DND-41 (cell line): ENCODE measurements around the gene FAM83C.
A peak's percentile ranks its signal among the peaks of the same experiment; 100 is the strongest.

ENCODE experiments used
- ATAC-seq: fragments of 200-7000 bp; cut with Tn5 transposase; 3 replicates; pipeline ENCODE4 v1.9.1; 2021; ENCODE audit warnings: low read depth; ENCODE audit not compliant: insufficient read depth
- DNase-seq: peaks from one replicate; pipeline ENCODE4 v3.0.0-alpha.2; 2020
- H2AFZ ChIP-seq: 2 replicates; pipeline ENCODE4 v1.6.0; 2012; ENCODE audit warnings: low read depth, low read length
- H3K27ac ChIP-seq: 2 replicates; pipeline ENCODE4 v1.5.1; 2012; ENCODE audit warnings: low read length, inconsistent platforms
- H3K27me3 ChIP-seq: fragments of 200-600 bp; sonication (generic); 2 replicates; pipeline ENCODE4 v1.6.0; 2012; ENCODE audit warnings: low read length, mild to moderate bottlenecking, inconsistent platforms; ENCODE audit not compliant: insufficient read depth, poor library complexity
- H3K36me3 ChIP-seq: 2 replicates; pipeline ENCODE4 v1.5.1; 2012; ENCODE audit warnings: low read length, inconsistent platforms; ENCODE audit not compliant: insufficient read depth
- H3K4me1 ChIP-seq: 2 replicates; pipeline ENCODE4 v1.5.1; 2012; ENCODE audit warnings: mild to moderate bottlenecking, low read length; ENCODE audit not compliant: insufficient read depth
- H3K4me2 ChIP-seq: 2 replicates; pipeline ENCODE4 v1.6.0; 2012; ENCODE audit warnings: mild to moderate bottlenecking, moderate library complexity, low read length, inconsistent platforms; ENCODE audit not compliant: insufficient read depth
- H3K4me3 ChIP-seq, 2 experiments: fragments of 200-600 bp in 1 of 2; shearing (Covaris generic) in 1 of 2; 2 replicates each; pipeline ENCODE4 v1.5.1; 2012 to 2016; ENCODE audit warnings: inconsistent platforms in 2 of 2, low read length in 2 of 2, mild to moderate bottlenecking in 2 of 2, low read depth in 1 of 2, moderate library complexity in 1 of 2
- H3K79me2 ChIP-seq: 2 replicates; pipeline ENCODE4 v1.6.0; 2012; ENCODE audit warnings: low read length, inconsistent platforms; ENCODE audit not compliant: insufficient read depth
- H3K9ac ChIP-seq: 2 replicates; pipeline ENCODE4 v1.6.0; 2012; ENCODE audit warnings: low read depth, mild to moderate bottlenecking, inconsistent platforms, low read length, moderate library complexity
- H3K9me3 ChIP-seq: 2 replicates; pipeline ENCODE4 v1.5.1; 2012; ENCODE audit warnings: low read length, moderate library complexity, mild to moderate bottlenecking, inconsistent platforms; ENCODE audit not compliant: insufficient read depth, severe bottlenecking
- H4K20me1 ChIP-seq: 2 replicates; pipeline ENCODE4 v1.6.0; 2012; ENCODE audit warnings: low read length; ENCODE audit not compliant: insufficient read depth
- EZH2 ChIP-seq: IDR thresholded peaks from 3 replicates; pipeline ENCODE4 v1.6.1; 2012; ENCODE audit warnings: borderline replicate concordance, low read depth, mild to moderate bottlenecking, moderate library complexity, low read length, inconsistent platforms; ENCODE audit not compliant: severe bottlenecking
- TF ChIP-seq, protein P1 (sequence below): IDR thresholded peaks from 2 replicates; pipeline ENCODE4 v1.5.1; 2012; ENCODE audit warnings: borderline replicate concordance, low read length, moderate library complexity, mild to moderate bottlenecking; ENCODE audit not compliant: poor library complexity, severe bottlenecking; ENCODE audit errors: extremely low read depth

FAM83C gene

DNA sequence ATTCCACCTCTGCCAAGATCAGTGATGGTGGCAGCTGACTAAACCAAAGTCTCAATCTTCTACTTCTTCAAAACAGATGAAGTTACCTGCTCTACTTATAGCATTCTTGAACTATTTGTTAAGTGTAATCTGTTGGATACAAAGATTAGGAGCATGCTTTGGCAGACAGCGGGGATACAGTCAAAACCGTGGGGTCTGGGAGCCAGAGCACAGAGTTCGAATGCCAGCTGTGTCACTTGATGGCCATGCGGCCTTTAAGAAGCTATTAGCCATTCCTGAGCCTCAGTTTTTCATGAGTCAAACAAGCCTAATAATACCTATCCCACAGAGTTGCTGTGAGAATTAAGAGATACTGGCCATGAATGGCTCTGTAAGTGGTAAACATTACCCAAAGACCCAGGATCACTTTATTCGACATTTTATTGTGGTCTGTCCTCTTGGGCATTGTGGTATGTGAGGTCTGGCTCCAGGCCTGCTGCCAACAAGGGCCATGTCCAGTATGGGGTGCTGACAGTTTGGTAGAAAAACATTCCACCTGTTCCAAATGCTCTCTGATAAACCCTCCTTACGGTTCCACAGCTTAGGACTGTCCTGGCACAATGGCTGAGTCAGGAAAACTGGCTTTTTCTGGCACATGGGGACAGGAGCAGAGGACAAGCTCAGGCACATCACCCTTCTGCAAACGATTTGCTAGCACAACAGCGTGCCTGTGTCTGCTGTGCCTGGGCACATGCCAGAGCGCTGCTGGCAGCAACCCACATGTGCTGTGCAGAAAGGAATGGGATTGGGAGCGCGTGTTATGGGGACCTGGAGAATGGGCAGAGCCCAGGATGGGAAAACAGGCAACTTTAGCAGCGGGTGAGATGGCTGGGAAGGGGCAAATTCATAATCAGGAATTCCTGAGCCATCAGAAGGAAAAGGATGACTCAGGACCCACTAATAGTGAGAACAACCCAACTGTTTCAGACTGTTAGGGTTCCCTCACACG lies 15.7 kb upstream of the FAM83C start:
- ATAC-seq: no peak
- no peak overlapping the region for H3K4me3 ChIP-seq
- no peak for DNase-seq
- H3K4me2 ChIP-seq: no peak overlapping the region
- no peaks in the 10 kb centered on the region for H3K4me1 ChIP-seq
- H3K27me3 ChIP-seq: no peaks in the 10 kb centered on the region
- no peaks in the 10 kb centered on the region for H3K79me2 ChIP-seq
- no peak overlapping the region for H3K27ac ChIP-seq
- H4K20me1 ChIP-seq: no peaks in the 10 kb centered on the region
- peaks cover 33% of the 10 kb centered on the region for H3K36me3 ChIP-seq
- no peak overlapping the region for H3K9ac ChIP-seq
- no peaks in the 10 kb centered on the region for H3K9me3 ChIP-seq
- H2AFZ ChIP-seq: no peak overlapping the region
- TF ChIP-seq EZH2: no peak
- TF ChIP-seq, protein P1, sequence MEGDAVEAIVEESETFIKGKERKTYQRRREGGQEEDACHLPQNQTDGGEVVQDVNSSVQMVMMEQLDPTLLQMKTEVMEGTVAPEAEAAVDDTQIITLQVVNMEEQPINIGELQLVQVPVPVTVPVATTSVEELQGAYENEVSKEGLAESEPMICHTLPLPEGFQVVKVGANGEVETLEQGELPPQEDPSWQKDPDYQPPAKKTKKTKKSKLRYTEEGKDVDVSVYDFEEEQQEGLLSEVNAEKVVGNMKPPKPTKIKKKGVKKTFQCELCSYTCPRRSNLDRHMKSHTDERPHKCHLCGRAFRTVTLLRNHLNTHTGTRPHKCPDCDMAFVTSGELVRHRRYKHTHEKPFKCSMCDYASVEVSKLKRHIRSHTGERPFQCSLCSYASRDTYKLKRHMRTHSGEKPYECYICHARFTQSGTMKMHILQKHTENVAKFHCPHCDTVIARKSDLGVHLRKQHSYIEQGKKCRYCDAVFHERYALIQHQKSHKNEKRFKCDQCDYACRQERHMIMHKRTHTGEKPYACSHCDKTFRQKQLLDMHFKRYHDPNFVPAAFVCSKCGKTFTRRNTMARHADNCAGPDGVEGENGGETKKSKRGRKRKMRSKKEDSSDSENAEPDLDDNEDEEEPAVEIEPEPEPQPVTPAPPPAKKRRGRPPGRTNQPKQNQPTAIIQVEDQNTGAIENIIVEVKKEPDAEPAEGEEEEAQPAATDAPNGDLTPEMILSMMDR: no peak

DNA sequence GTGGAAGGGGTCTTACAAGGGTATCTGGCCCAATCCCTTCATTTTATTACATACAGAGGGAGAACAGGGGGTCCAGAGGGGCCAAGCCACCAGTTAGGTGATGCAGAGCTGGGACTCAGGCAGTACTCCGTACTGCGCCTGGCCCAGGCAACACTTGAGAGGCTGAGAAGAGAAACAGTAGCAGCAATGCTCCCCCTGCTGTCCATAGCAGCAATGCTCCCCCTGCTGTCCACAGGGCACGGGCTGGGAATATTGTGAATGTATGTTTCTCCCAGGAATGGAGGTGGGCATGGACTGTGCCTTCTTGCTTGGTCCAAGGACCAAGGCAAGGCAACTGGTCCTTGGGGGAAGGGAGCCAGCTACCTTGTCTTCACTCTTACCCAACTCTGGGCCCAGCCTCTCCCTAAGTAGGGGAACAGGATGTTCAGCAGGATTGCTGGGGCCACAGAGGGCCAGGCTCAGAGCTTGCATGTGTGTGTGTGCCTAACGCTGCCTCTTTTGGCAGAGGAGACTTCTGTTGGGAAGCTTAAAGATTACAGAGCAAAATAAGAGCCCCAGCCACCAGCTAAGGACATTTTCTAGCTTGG lies 14.8 kb upstream of the FAM83C start:
- Histone ChIP-seq H3K9ac (no peak overlapping the region), H3K9me3 (no peaks in the 10 kb centered on the region), H3K27me3 (no peaks in the 10 kb centered on the region), H3K4me2 (no peak overlapping the region), H2AFZ (no peak overlapping the region), H3K36me3 (peaks cover 31% of the 10 kb centered on the region), H3K4me3 (no peak overlapping the region), H3K79me2 (no peaks in the 10 kb centered on the region), H4K20me1 (no peaks in the 10 kb centered on the region), H3K27ac (no peak overlapping the region), H3K4me1 (no peaks in the 10 kb centered on the region)
- TF ChIP-seq, protein P1: peak; percentile 80
- no peak for TF ChIP-seq EZH2
- DNase-seq (peak; percentile 43), ATAC-seq (peak; percentile 60)

GRCh38 chr20:35305682-35306556 lies 13.7 kb upstream of the FAM83C start:
- no peak for ATAC-seq
- no peak overlapping the region for H3K4me3 ChIP-seq
- H3K27me3 ChIP-seq: no peaks in the 10 kb centered on the region
- H4K20me1 ChIP-seq: no peaks in the 10 kb centered on the region
- no peaks in the 10 kb centered on the region for H3K79me2 ChIP-seq
- H3K9ac ChIP-seq: no peak overlapping the region
- no peak overlapping the region for H3K4me2 ChIP-seq
- H3K27ac ChIP-seq: no peak overlapping the region
- H2AFZ ChIP-seq: no peak overlapping the region
- TF ChIP-seq, protein P1: no peak
- no peak for TF ChIP-seq EZH2
- no peaks in the 10 kb centered on the region for H3K4me1 ChIP-seq
- H3K9me3 ChIP-seq: no peaks in the 10 kb centered on the region
- no peak for DNase-seq
- peaks cover 30% of the 10 kb centered on the region for H3K36me3 ChIP-seq
